Suprapubic skin (tissue), 4 donors: ENCODE results near the gene TARDBP.

Experiments used
- EP300 ChIP-seq: sonication (generic); formaldehyde crosslinking; IDR thresholded peaks from one replicate; pipeline ENCODE4 v1.6.1; 2017; ENCODE audit warnings: antibody characterized with exemption
- POLR2A ChIP-seq, 2 donors: fragments of 450-650 bp; IDR thresholded peaks; one replicate each; pipeline ENCODE4 v1.6.1; 2017; ENCODE audit warnings: antibody characterized with exemption in 2 of 2, mild to moderate bottlenecking in 2 of 2, moderate library complexity in 2 of 2
- POLR2AphosphoS5 ChIP-seq, 3 donors: sonication (generic); formaldehyde crosslinking; IDR thresholded peaks; one replicate each; pipeline ENCODE4 v1.6.1; 2017; ENCODE audit warnings: antibody characterized with exemption in 3 of 3
- TF ChIP-seq, protein P1 (sequence below), 2 donors: fragments of 200-600 bp in 1 of 2; fragments of 450-650 bp in 1 of 2; sonication (generic) in 1 of 2; IDR thresholded peaks; one replicate each; pipeline ENCODE4 v1.5.1; 2016 to 2019; ENCODE audit warnings: antibody characterized with exemption in 2 of 2, mild to moderate bottlenecking in 1 of 2, moderate library complexity in 1 of 2

DNA sequence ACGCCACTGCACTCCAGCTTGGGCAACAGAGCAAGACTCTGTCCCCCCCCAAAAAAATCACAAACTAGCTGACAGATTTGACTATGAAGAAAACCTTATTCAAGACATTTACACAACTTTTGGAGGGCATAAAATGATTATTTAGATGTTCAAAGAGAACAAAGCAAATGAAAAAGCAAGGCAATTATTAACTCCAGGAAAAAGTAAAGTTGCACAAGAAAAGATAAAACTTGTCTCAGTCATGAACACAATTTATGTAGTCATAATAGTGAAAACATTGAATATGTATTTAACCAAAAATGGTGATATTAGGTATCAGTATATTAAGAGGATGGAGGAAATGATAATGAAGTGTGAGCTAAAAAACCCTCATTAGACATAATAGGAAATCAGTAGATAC lies 11.9 kb upstream of the TARDBP start:
- TF ChIP-seq, protein P1, sequence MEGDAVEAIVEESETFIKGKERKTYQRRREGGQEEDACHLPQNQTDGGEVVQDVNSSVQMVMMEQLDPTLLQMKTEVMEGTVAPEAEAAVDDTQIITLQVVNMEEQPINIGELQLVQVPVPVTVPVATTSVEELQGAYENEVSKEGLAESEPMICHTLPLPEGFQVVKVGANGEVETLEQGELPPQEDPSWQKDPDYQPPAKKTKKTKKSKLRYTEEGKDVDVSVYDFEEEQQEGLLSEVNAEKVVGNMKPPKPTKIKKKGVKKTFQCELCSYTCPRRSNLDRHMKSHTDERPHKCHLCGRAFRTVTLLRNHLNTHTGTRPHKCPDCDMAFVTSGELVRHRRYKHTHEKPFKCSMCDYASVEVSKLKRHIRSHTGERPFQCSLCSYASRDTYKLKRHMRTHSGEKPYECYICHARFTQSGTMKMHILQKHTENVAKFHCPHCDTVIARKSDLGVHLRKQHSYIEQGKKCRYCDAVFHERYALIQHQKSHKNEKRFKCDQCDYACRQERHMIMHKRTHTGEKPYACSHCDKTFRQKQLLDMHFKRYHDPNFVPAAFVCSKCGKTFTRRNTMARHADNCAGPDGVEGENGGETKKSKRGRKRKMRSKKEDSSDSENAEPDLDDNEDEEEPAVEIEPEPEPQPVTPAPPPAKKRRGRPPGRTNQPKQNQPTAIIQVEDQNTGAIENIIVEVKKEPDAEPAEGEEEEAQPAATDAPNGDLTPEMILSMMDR (IDR thresholded peaks at IDR 0.05) = no peak
- TF ChIP-seq POLR2A (IDR thresholded peaks at IDR 0.05) (no peak), EP300 (no peak), POLR2AphosphoS5 (IDR thresholded peaks at IDR 0.05) (no peak)
